ENCODE measurements around the gene ARSD.
A peak's percentile ranks its signal among the peaks of the same experiment; 100 is the strongest.
"Not testable (repeated sequence)": the region's sequence is repeated elsewhere in the genome, so short reads cannot be mapped to it uniquely, and the experiment has no call there.

Gene ARSD

GRCh38 chrX:2890536-2891460, 38.3 kb downstream of the ARSD start:
- not testable (repeated sequence) for DNase-seq

- DNase-seq: not testable (repeated sequence)
Observed at GRCh38 chrX:2889706-2890490, 39.2 kb downstream of the ARSD start.

GRCh38 chrX:2889045-2889605, 40.0 kb downstream of the ARSD start:
- no peak for DNase-seq

GRCh38 chrX:2888309-2888708, 40.8 kb downstream of the ARSD start:
- no peak for DNase-seq

- DNase-seq: no peak
Observed at GRCh38 chrX:2883770-2884169, 45.4 kb downstream of the ARSD start.

GRCh38 chrX:2879670-2880069, 49.5 kb downstream of the ARSD start:
- DNase-seq: no peak

- no peak for DNase-seq
Observed at GRCh38 chrX:2878563-2878962, 50.6 kb downstream of the ARSD start.

- peak; percentile 10 for DNase-seq
Observed at GRCh38 chrX:2875798-2876399, 53.2 kb downstream of the ARSD start.

GRCh38 chrX:2875136-2875481, 54.0 kb downstream of the ARSD start:
- no peak for DNase-seq

GRCh38 chrX:2874222-2875135, 54.7 kb downstream of the ARSD start:
- DNase-seq: no peak

- DNase-seq: no peak
Observed at GRCh38 chrX:2872671-2873277, 56.4 kb downstream of the ARSD start.

- DNase-seq: no peak
Observed at GRCh38 chrX:2871831-2872230, 57.3 kb downstream of the ARSD start.

- DNase-seq: no peak
Observed at GRCh38 chrX:2870650-2871049, 58.5 kb downstream of the ARSD start.

GRCh38 chrX:2867206-2867605, 61.9 kb downstream of the ARSD start:
- DNase-seq: no peak

- DNase-seq: no peak
Observed at GRCh38 chrX:2863646-2864045, 65.5 kb downstream of the ARSD start.

GRCh38 chrX:2862404-2862803, 66.7 kb downstream of the ARSD start:
- DNase-seq: no peak

- no peak for DNase-seq
Observed at GRCh38 chrX:2859197-2859797, 69.8 kb downstream of the ARSD start.

- no peak for DNase-seq
Observed at GRCh38 chrX:2857566-2857965, 71.6 kb downstream of the ARSD start.

GRCh38 chrX:2855761-2856160, 73.4 kb downstream of the ARSD start:
- DNase-seq: no peak

- DNase-seq: no peak
Observed at GRCh38 chrX:2854918-2855317, 74.2 kb downstream of the ARSD start.
